ENCODE measurements around the gene MRPS12. TPM values are rescaled to one million over a fixed set of nuclear protein-coding genes. Genes with fewer than 3 reads are reported as not detected.
A peak's percentile ranks its signal among the peaks of the same experiment; 100 is the strongest.

Gene MRPS12
- polyA plus RNA-seq, 2 of the 4 experiments (the other 2 are of a cell fraction), result 92.8 to 217 TPM

GRCh38 chr19:38975214-38975860, 44.6 kb downstream of the MRPS12 start, which contains the start of gene FBXO17 (continued):
- peak; percentile 91 for TF ChIP-seq MYC (IDR thresholded peaks at IDR 0.05; ENCODE audit: borderline replicate concordance, low read length)
- TF ChIP-seq HOXB5 (CRISPR knock-in tag; IDR thresholded peaks at IDR 0.05), result peak; percentile 86
- no peak for TF ChIP-seq HEYL (CRISPR knock-in tag; IDR thresholded peaks at IDR 0.05)
- TF ChIP-seq ZC3H11A (IDR thresholded peaks at IDR 0.05), result no peak
- TF ChIP-seq POLR2AphosphoS2 (conservative IDR thresholded peaks at IDR 0.05; ENCODE audit: low read length), result no peak
- 0 out of 5 replicates have a peak, but pooled peaks of 1 of the 2 experiments have one; percentile 6 for TF ChIP-seq EP300 (IDR thresholded peaks at IDR 0.05)

GRCh38 chr19:38975861-38976271, 45.1 kb downstream of the MRPS12 start:
- TF ChIP-seq HOXA7 (CRISPR knock-in tag; IDR thresholded peaks at IDR 0.05) (no peak), POLR2A (IDR thresholded peaks at IDR 0.05; ENCODE audit: low read length) (peak; percentile 21), RFX5 (IDR thresholded peaks at IDR 0.05) (no peak), JUN (IDR thresholded peaks at IDR 0.05) (peak in 1 of 2 experiments; percentile 93; a peak in 2 of 5 replicates), ESRRA (IDR thresholded peaks at IDR 0.05; ENCODE audit: borderline replicate concordance, low read length) (0 out of 2 replicates have a peak, but pooled peaks have one; percentile 5)
- TF ChIP-seq, protein P1, sequence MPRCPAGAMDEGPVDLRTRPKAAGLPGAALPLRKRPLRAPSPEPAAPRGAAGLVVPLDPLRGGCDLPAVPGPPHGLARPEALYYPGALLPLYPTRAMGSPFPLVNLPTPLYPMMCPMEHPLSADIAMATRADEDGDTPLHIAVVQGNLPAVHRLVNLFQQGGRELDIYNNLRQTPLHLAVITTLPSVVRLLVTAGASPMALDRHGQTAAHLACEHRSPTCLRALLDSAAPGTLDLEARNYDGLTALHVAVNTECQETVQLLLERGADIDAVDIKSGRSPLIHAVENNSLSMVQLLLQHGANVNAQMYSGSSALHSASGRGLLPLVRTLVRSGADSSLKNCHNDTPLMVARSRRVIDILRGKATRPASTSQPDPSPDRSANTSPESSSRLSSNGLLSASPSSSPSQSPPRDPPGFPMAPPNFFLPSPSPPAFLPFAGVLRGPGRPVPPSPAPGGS (IDR thresholded peaks at IDR 0.05), result peak; percentile 94; the same call in 1 of the 3 replicates
- CTCF ChIA-PET, result interaction anchor here (0.6 to 12.4 kb wide), 75 partner anchors 9 to 588 kb away, joined by 3 to 344 read pairs (median 4); partner anchors contain the start of genes ACP7, FBXO27, GGN and GMFG
- peak overlapping the region; percentile 91 to 94 for H3K27ac ChIP-seq
- FAIRE-seq (peak; percentile 54), ATAC-seq (peak; percentile 77 to 80), DNase-seq (ENCODE audit: low read depth in 1 of 2, low spot score in 1 of 2) (peak; percentile 71 to 92)
- peak overlapping the region; percentile 51 for H3K4me3 ChIP-seq
- peaks cover 46% of the 10 kb centered on the region for H3K4me1 ChIP-seq
- peak overlapping the region; percentile 92 for H3K4me2 ChIP-seq
- H3K9me3 ChIP-seq, result peaks cover 6% of the 10 kb centered on the region; the same call in 2 of the 3 replicates
- WGBS (ENCODE audit: missing lambda C conversion rate), result 3% methylated on average over 20 of the region's 22 CpGs
- POLR2A ChIA-PET, result interaction anchor here (0.6 to 2.9 kb wide), 20 partner anchors 9 to 460 kb away, joined by 3 to 22 read pairs (median 5); partner anchors contain the start of genes FBXO27, MRPS12, RPS16 and SAMD4B

- POLR2A ChIA-PET, result interaction anchor here (2.2 to 2.9 kb wide), 2 partner anchors 46 to 53 kb away, joined by 9 to 21 read pairs; partner anchors contain the start of genes MRPS12 and SARS2
- CTCF ChIA-PET, result interaction anchor here (0.6 to 12.4 kb wide), 38 partner anchors 8 to 578 kb away, joined by 3 to 344 read pairs (median 5); partner anchors contain the start of genes ACP7, FAM98C, FBXO27 and MRPS12
- FAIRE-seq, result peak; percentile 97
Measured at GRCh38 chr19:38977445-38978325, 46.9 kb downstream of the MRPS12 start.

GRCh38 chr19:38978326-38978689, 47.6 kb downstream of the MRPS12 start:
- FAIRE-seq, result no peak
- POLR2A ChIA-PET, result no interaction called here
- H3K9me3 ChIP-seq, result peaks cover 6% of the 10 kb centered on the region; the same call in 2 of the 3 replicates
- CTCF ChIA-PET, result interaction anchor here (1.0 to 12.4 kb wide), 17 partner anchors 7 to 576 kb away, joined by 3 to 344 read pairs (median 30); partner anchors contain the start of genes FAM98C, FBXO27, MRPS12 and SARS2
- peaks cover 32% of the 10 kb centered on the region for H3K4me1 ChIP-seq
- no peak overlapping the region for H3K4me3 ChIP-seq
- 62% methylated on average over 3 of the region's 3 CpGs for WGBS (ENCODE audit: missing lambda C conversion rate)
- peak; percentile 9 for TF ChIP-seq MAFK (IDR thresholded peaks at IDR 0.05; ENCODE audit: partially characterized antibody)
- TF ChIP-seq, protein P1 (IDR thresholded peaks at IDR 0.05), result no peak
- TF ChIP-seq CHD4 (IDR thresholded peaks at IDR 0.05; ENCODE audit: borderline replicate concordance), result no peak
- TF ChIP-seq POLR2A (IDR thresholded peaks at IDR 0.05; ENCODE audit: low read length), result no peak
- TF ChIP-seq RCOR1 (IDR thresholded peaks at IDR 0.05; ENCODE audit: low read depth, low read length), result no peak
- TF ChIP-seq RARB (CRISPR knock-in tag; IDR thresholded peaks at IDR 0.05), result no peak
- no peak for ATAC-seq
- no peak overlapping the region for H3K4me2 ChIP-seq
- DNase-seq (ENCODE audit: low read depth in 1 of 2, low spot score in 1 of 2), result no peak
- H3K27ac ChIP-seq, result peak overlapping the region; percentile 0 to 91; a peak in 4 of 6 replicates

More at GRCh38 chr19:38977445-38978325, 46.9 kb downstream of the MRPS12 start:
- 77% methylated on average over 15 of the region's 15 CpGs for WGBS (ENCODE audit: missing lambda C conversion rate)
- ATAC-seq, result no peak
- peak overlapping the region; percentile 92; the same call in 2 of the 3 replicates for H3K4me2 ChIP-seq
- peak in 1 of 2 experiments; percentile 33 for DNase-seq (ENCODE audit: low read depth in 1 of 2, low spot score in 1 of 2)
- H3K9me3 ChIP-seq, result peaks cover 6% of the 10 kb centered on the region; the same call in 2 of the 3 replicates
- no peak overlapping the region for H3K4me3 ChIP-seq
- H3K27ac ChIP-seq, result peak overlapping the region; percentile 0 to 91; a peak in 5 of 6 replicates
- TF ChIP-seq HES2 (IDR thresholded peaks at IDR 0.05), result no peak
- no peak for TF ChIP-seq EHMT2 (IDR thresholded peaks at IDR 0.05; ENCODE audit: low read depth)
- no peak for TF ChIP-seq RFX5 (IDR thresholded peaks at IDR 0.05)
- no peak for TF ChIP-seq RARB (CRISPR knock-in tag; IDR thresholded peaks at IDR 0.05)
- peaks cover 32% of the 10 kb centered on the region for H3K4me1 ChIP-seq
